ENCODE data around the gene LRRC47. TPM values are rescaled to one million over a fixed set of nuclear protein-coding genes. Genes with fewer than 3 reads are reported as not detected.

LRRC47 gene
- total RNA-seq, 1 experiment from 2014 or later = 35.4 TPM

DNA sequence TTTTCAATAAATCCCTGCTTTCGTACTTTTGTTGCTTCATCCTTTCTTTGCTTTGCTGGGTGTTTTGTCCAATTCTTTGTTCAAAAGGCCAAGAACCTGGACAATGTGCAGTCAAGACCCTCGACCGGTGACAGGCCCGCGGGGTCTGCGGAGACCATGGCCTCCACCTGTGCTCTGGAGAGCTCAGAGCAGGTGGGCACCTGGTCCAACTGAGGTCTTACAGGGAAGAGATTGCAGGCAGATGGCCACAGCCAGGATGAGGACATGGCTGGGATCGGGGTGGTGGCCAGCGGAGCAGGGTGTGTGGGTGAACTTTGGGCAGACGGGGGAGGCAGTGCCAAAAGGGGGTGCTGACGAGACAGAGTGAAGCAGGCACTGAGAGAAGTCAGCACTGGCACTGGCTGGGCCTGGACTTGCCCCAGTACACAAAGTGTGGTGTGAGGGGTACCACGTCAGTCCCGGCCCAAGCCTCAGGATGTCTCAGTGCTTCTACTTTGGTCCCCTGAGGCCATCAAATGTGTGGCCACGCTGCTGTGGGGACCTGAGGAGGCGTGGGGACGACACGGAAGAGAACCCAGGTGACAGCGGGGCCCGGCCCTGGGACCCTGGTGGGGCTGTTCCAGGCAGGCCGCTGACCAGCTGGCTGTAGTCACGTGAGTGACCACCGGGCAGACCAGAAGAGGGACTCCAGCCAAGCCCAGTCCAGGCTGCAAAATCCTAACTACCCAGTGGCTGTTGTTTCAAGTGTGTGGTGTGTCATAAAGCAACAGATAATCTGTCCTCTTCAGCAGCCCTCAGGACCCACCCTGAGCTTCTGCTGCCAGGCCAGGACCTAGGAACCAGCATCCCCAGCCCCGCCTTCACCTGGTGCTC, 54.5 kb downstream of the LRRC47 start:
- in situ Hi-C loops (cut with HindIII; ENCODE audit: low sequenced_read_pairs) = loop anchor here (10.0 kb wide), 1 partner anchor 97 kb away; no protein-coding TSS in a partner anchor
- DNase-seq (ENCODE audit: low spot score) = no peak

DNA sequence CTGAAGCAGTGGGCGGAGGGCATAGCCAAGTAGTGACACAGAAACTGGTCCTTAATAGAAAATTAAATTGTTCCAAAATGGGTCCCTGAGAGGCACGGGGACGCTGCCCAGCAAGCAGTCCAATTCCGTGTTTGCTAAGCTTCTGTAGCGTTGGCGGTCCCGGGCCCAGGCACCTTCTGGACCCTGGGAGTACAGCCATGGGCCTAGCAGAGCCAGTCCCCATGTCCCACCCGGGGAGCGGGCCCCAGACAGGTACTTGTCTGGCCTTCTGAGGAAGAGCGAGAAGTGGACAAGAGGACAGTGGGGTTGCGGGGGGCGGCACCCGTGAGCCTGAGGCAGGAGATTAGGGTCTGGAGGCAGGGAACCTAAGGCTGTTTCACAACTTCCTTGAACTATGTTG, 55.5 kb downstream of the LRRC47 start:
- DNase-seq (ENCODE audit: low spot score) = no peak
- in situ Hi-C loops (cut with HindIII; ENCODE audit: low sequenced_read_pairs) = loop anchor here (10.0 kb wide), 1 partner anchor 96 kb away; no protein-coding TSS in a partner anchor

DNA sequence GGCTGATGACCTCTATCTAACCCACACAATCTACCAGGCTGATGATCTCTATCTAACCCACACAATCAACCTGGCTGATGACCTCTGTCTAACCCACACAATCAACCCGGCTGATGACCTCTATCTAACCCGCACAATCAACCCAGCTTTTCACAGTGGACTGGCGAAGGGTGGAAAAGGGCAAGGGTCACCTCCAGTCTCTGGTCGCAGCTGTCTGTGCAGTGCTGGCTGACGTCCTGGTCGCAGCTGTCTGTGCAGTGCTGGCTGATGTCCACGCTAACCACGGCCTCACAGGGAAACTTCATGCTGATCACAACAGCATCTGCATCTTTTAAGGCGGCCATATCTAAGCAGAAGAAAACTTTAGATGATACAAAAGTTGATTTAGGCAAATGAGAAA, 56.3 kb downstream of the LRRC47 start:
- DNase-seq (ENCODE audit: low spot score) = no peak

DNA sequence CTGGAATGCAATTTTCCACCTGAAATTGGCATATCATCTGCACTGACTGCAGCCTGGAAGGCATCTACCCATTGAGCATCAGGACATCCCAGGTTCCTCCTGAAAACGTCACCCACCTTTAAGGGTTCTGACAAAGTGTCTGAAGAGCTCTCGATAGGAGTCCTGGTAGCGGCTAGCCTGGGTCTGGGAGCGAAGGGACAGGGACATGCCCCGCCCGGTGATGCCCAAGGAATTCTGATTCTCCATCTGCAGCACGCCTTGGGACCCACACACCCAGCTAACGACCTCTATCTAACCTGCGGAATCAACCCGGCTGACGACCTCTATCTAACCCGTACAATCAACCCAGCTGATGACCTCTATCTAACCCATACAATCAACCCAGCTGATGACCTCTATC, 57.4 kb downstream of the LRRC47 start:
- in situ Hi-C loops (cut with HindIII; ENCODE audit: low sequenced_read_pairs) = no loop called here
- DNase-seq (ENCODE audit: low spot score) = no peak

More for the DNA sequence above, 56.3 kb downstream of the LRRC47 start:
- in situ Hi-C loops (cut with HindIII; ENCODE audit: low sequenced_read_pairs) = loop anchor here (10.0 kb wide), 1 partner anchor 95 kb away; no protein-coding TSS in a partner anchor

DNA sequence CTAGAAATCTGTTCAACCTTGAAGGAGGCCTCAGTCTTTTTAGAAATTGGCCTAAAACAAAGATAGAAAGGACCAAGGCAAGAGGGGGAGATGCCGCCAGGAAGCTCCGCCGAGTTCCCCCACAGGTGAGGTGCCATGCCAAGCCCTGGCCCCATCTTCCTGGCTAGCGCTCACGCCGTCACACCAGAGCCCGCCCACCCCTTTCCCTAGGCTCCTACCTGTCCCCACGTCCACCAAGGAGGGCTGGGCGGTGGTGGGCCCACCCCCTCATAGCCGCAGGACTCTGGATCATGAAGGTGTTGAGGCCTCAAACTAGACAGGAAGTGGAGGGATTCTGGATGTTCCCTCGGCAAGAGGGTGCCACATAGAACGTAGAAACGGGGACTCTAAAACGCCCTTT, 59.6 kb downstream of the LRRC47 start:
- in situ Hi-C loops (cut with HindIII; ENCODE audit: low sequenced_read_pairs) = no loop called here
- DNase-seq (ENCODE audit: low spot score) = no peak

DNA sequence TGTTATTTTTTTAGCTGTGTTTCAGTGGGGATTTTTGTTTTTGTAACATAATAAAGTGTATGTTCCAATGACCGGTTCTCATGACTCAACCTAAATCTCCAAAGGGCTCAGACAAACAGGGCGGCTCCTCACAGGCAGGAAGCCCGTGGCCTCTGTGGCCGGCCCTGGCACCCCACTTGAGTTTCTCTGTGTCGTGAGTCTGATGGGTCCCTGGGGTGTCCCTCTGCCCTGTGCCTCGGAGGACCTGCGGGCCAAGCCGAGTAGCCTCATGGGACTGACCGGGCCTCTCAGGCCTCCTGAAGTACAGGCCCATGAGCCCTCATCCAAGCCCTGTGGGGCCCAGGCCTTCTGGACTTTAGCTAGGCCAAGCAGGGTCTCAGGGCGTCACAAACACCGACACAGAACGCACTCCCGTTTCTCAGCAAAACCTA, 60.2 kb downstream of the LRRC47 start:
- in situ Hi-C loops (cut with HindIII; ENCODE audit: low sequenced_read_pairs) = no loop called here
- DNase-seq (ENCODE audit: low spot score) = no peak

DNA sequence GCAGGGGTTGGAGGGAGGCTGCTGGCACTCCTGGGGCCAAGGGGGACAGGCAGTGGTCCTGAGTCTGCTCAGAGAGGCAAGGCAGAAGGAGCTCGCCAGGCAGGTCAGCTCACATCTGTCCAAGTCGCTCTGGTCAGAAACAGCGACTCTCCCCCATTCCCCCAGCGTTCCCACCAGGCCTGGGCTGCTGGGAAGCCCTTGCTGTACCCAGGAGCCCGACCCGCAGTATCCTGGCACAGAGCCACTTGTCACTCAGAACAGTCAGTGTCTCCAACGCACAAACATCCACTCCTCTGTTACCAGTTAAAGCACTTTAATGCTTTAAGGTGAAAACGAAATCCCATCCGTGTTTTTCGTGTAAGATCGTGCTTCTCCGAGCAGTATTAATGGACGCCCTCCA, 60.6 kb downstream of the LRRC47 start:
- in situ Hi-C loops (cut with HindIII; ENCODE audit: low sequenced_read_pairs) = no loop called here
- no peak for DNase-seq (ENCODE audit: low spot score)

DNA sequence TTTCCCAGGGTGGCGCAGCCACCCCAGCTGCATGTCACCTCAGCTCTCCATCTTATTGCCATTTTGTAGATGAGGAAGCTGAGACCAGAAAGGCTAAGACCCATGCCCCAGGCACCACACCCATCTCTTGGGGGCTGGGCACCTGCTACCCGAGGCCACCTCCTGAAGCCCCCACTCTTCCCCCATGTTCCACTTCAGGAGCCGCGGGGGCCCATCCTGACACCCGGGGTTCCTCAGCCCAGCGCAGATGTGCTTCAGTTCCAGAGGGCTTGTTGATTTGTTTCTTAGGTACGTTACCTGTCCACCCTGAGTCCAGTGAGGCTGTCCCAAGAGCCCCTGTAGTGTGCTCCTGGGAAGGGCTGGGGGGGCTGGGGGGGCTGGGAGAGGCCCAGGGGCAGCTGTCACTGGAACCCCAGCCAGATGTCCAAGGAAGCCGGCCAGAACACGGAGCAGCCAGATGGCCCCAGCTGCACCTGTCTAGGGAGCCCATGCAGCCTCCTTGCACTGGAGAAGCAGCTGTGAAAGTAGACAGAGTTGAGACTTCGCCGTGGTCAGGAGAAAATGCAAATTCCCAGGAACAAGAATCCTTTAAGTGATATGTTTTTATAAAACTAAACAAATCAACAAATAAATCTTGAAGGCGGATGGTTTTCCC, 61.1 kb downstream of the LRRC47 start:
- DNase-seq (ENCODE audit: low spot score) = no peak
- in situ Hi-C loops (cut with HindIII; ENCODE audit: low sequenced_read_pairs) = no loop called here

DNA sequence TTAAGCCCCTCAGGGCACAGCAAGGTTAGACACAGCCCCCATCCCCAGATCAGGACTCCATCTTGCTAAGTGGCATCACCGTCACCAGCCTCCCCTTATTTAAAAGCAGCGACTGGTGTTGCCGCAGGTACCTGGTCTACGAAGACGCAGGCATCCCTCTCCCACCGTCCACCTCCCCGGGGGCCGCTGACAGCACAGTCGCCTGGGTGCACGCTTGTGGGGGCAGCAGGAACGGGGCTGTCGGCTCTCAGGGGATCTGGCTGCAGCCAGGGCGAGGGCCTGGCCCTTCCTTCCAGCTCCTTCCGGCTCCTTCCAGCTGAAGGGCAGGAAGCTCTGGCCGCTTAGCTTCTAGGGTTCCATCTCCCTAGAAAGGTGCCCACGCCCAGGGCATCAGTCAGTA, 61.7 kb downstream of the LRRC47 start:
- DNase-seq (ENCODE audit: low spot score) = no peak
- in situ Hi-C loops (cut with HindIII; ENCODE audit: low sequenced_read_pairs) = no loop called here

DNA sequence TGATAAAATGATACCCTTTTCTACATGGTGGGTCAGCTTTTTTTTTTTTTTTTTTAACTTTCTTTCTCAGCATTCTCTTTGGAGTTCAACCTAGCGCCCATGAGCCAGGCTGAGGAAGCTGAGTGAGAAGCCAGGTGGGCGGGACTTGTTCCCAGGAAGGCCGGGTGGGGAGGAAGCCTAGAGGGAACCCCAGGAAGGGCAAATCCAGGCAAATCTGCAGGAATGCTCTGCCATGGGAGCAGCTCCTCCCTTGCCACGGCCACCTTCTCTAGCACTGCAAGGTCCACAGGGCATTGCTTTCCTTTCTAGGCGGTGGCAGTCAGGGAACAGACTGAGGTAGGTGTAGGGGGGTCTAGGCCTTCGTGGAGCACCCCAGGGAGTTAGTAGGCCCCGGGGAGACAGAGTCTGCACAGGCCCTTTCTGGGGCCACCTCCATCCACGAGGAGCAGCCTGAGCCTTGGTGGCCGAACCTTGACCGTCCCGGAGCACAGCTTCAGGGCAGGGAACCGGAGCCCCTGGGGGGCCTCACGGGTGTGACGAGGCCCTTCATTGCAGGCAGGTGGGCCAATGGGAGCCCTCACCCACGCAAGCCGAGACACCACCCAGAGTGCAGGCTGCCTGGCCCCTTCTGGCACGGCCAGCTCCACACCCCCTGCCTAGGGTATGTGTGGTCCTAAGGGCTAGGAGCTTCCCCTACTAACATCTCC, 62.3 kb downstream of the LRRC47 start:
- no peak for DNase-seq (ENCODE audit: low spot score)
- in situ Hi-C loops (cut with HindIII; ENCODE audit: low sequenced_read_pairs) = no loop called here

DNA sequence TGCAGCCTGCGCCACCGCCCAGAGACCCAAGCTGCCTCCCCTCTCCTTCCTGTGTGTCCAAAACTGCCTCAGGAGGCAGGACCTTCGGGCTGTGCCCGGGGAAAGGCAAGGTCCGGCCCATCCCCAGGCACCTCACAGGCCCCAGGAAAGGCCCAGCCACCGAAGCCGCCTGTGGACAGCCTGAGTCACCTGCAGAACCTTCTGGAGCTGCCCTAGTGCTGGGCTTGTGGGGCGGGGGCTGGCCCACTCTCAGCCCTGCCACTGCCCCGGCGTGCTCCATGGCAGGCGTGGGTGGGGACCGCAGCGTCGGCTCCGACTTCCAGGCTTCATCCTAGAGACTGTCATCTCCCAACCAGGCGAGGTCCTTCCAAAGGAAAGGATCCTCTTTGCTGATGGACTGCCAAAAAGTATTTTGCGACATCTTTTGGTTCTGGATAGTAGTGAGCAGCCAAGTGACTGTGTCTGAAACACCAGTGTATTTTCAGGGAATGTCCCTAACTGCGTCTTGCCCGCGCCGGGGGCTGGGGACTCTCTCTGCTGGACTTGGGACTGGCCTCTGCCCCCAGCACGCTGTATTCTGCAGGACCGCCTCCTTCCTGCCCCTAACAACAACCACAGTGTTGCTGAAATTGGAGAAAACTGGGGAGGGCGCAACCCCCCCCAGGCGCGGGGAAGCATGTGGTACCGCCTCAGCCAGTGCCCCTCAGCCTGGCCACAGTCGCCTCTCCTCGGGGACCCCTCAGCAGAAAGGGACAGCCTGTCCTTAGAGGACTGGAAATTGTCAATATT, 63.0 kb downstream of the LRRC47 start:
- DNase-seq (ENCODE audit: low spot score) = no peak
- in situ Hi-C loops (cut with HindIII; ENCODE audit: low sequenced_read_pairs) = no loop called here

DNA sequence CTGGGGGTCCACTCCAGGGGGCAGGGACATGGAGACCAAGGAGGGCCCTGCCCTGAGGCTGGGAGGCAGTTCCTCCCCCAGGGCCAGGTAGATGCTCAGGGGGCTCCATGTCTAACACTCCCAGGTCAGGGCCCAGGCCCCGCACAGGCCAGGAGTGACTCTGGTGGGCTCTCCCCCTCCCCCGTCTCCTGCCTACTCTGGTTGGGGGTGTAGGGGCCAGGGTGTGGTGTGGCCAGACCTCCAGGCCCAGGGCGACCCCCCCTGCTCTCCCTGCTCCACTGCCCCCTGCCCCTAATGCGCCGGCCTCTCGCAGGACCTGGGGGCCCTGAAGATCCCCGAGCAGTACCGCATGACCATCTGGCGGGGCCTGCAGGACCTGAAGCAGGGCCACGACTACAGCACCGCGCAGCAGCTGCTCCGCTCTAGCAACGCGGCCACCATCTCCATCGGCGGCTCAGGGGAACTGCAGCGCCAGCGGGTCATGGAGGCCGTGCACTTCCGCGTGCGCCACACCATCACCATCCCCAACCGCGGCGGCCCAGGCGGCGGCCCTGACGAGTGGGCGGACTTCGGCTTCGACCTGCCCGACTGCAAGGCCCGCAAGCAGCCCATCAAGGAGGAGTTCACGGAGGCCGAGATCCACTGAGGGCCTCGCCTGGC, 63.7 kb downstream of the LRRC47 start:
- no peak for DNase-seq (ENCODE audit: low spot score)
- in situ Hi-C loops (cut with HindIII; ENCODE audit: low sequenced_read_pairs) = no loop called here

DNA sequence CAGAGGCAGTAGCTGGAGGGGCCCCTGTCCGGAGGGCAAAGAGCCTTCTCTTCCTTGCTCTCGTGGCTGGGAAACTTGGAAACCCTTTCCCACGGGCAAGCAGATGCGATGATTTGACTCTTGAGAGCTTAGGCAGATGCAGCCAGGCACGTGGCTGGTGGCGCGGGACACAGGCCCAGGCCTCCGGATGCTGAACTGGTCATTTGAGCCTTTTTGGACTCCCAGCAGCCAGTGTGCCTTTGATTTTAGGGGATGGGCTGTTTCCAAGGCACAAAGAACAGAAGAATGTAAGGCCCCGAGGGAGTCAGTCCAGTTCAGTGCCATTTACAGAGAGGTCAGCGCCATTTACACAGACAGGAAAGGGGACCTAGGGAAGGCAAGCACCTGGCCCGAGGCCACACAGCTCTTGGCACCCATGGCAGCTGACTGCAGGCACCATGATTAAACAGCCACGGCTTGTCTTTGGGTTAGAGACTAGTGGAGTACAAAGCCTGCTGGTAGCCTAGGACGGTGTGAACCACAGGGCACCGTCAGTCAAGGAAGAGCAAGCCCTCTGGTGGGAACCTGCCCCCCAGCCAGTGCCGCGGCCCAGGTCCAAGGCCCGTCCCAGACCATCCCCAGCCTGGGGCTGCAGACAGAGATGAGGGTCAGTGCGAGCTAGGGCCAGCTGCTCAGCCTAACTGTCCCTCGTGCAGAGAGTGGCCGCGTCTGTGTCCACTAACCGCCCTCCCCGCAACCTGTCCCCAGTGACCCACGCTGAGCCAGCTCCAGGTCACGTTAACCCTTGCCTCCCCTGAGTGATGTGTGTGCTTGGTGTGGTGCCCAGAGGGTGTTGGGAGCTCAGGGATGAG, 64.5 kb downstream of the LRRC47 start:
- DNase-seq (ENCODE audit: low spot score) = peak; percentile 24
- in situ Hi-C loops (cut with HindIII; ENCODE audit: low sequenced_read_pairs) = no loop called here

DNA sequence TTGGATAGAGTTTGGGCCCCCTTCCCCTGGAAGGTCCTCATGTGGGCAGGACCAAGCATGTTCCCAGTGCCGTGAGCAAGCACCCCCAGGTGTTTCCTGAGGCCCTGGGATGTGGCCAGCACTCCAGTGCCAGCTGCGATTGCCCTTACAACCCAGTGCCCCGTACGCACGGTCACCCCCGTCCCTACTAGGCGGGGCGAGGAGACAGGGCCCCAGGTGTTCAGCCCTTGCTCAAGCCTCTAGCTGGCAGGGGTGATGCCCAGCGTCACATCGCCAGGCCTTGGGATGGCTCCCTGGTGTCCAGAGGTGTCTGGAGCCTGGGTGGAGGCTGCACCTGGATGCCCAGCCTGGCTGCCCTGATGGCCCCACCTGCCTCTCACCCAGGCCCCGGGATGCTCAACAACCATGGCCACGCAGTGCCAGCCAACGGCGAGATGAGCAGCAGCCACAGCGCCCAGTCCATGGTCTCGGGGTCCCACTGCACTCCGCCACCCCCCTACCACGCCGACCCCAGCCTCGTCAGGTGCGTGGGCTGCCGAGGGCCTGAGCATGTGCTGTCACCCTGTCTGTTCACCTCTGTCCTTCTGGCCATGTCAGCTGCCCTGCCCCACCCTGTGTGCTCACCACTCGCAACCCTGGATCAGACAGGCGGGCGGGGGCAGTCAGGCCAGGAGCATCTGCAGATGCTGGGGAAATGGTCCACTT, 65.6 kb downstream of the LRRC47 start:
- no peak for DNase-seq (ENCODE audit: low spot score)
- in situ Hi-C loops (cut with HindIII; ENCODE audit: low sequenced_read_pairs) = no loop called here

DNA sequence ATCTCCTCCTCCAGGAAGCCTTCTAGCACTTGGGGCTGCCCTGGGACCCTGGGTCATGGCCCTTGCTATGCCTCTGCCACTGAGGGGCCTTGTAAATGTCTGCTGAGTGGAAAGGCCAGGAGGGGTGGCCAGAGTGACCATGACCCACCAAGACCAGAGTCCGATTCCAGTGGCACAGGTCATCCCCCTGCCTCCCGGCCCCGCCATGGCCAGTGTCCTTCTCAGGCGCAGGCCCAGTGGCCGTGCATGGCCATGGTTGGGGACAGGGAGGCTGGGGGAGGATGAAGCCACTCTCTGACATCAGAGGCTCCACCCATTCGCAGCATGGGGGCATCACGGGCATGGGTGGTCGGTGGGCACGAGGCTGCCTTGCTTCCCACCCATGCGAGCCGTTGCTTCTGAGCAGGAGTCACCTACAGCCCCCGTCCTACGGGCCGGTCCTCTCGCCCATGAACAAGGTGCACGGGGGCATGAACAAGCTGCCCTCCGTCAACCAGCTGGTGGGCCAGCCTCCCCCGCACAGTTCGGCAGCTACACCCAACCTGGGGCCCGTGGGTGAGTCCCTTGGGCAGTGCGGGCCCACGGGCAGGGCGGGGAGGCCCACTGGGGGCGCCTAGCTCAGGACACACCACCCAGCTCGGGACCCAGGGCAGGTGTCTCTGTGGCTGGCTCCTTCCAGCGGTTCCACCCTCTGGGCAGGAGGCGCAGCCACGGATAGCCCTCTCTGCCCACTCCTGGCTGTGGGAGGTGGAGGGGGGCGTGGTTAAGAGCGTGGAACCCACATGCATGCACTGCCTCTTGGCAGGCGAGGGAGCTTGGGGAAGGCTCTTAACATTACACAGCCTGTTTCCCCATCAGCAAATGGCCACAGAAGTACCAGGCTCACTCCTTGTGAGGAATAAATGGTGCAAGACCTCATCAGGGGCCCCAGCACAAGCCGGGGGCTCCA, 66.4 kb downstream of the LRRC47 start:
- DNase-seq (ENCODE audit: low spot score) = no peak
- in situ Hi-C loops (cut with HindIII; ENCODE audit: low sequenced_read_pairs) = no loop called here

Data from G401 (cell line).